ENCODE data around the gene ZNF334. TPM values are rescaled to one million over a fixed set of nuclear protein-coding genes. Genes with fewer than 3 reads are reported as not detected.

ZNF334 gene
- total RNA-seq, 6 experiments from 2014 or later, result 0.55 to 2.8 (median 1.3) TPM

DNA sequence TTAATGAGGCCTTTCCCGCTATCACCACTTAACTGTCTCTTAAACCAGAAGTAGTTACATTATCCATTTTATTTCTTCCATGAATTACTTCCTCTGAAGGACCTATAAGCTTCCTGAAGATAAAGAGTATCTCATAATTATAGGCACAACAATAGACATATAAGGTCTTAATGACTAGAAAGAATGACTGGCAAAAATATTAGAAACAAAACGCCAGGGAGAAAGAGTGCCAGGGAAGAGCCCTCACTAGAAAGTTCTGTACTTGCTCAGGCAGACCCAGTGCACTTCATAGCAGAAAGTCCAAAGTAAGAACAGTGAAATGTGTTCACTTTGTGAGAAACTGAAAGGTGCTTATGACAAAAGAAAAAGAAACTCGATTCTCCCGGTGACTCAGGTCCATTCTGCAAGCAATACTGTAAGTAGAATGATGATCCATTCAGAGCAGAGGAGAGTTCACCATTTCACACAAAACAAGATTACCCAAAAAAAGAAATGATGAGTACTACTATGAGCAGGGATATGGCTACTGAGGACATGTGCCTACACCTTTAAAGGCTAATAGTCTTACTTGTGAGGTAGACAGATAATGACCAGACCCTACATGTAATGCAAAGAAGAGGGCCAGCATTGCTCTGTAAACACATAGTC, 5.5 kb downstream of the ZNF334 start:
- no peaks in the 10 kb centered on the region for H3K36me3 ChIP-seq
- ATAC-seq (no peak), DNase-seq (no peak)
- no peak for TF ChIP-seq POLR2A (IDR thresholded peaks at IDR 0.05)
- TF ChIP-seq, protein P1, sequence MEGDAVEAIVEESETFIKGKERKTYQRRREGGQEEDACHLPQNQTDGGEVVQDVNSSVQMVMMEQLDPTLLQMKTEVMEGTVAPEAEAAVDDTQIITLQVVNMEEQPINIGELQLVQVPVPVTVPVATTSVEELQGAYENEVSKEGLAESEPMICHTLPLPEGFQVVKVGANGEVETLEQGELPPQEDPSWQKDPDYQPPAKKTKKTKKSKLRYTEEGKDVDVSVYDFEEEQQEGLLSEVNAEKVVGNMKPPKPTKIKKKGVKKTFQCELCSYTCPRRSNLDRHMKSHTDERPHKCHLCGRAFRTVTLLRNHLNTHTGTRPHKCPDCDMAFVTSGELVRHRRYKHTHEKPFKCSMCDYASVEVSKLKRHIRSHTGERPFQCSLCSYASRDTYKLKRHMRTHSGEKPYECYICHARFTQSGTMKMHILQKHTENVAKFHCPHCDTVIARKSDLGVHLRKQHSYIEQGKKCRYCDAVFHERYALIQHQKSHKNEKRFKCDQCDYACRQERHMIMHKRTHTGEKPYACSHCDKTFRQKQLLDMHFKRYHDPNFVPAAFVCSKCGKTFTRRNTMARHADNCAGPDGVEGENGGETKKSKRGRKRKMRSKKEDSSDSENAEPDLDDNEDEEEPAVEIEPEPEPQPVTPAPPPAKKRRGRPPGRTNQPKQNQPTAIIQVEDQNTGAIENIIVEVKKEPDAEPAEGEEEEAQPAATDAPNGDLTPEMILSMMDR (IDR thresholded peaks at IDR 0.05), result no peak
- no peak overlapping the region for H3K4me3 ChIP-seq
- peaks cover 0 to 12% (median 3%) of the 10 kb centered on the region in 4 donors for H3K9me3 ChIP-seq
- intact Hi-C loops (cut with DNase I), result no loop called here
- peaks cover 0 to 5% (median 0%) of the 10 kb centered on the region in 4 donors for H3K4me1 ChIP-seq
- 60% methylated on average over 4 of the region's 4 CpGs for whole genome bisulfite sequencing (ENCODE audit: insufficient coverage, low coverage, low lambda C conversion rate, missing lambda C conversion rate)
- no peaks in the 10 kb centered on the region for H3K27me3 ChIP-seq
- H3K27ac ChIP-seq, result no peak overlapping the region

DNA sequence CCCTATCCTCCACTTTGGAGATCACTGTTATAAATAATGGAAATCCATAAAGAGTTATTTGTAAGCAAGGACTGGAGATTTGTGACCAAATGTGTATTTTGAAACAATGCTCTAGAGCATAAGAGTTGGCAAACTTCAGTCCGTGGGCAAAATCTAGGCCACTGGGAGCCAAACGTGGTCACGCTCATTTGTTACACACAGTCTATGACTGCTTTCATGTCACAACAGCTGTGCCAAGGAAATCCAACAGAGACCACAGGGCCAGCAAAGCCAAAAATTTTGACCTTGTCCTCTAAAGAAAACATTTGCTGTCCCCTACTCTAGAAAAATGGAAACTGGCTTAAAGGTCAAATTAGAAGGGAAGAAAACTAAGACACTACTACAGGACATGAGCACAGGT, 7.9 kb downstream of the ZNF334 start:
- Histone ChIP-seq H3K9me3 (peaks cover 3 to 36% (median 15%) of the 10 kb centered on the region in 4 donors), H3K36me3 (no peaks in the 10 kb centered on the region), H3K4me3 (no peak overlapping the region), H3K27me3 (no peaks in the 10 kb centered on the region), H3K4me1 (no peaks in the 10 kb centered on the region), H3K27ac (no peak overlapping the region)
- intact Hi-C loops (cut with DNase I), result no loop called here
- WGBS (ENCODE audit: insufficient coverage, low coverage, low lambda C conversion rate, missing lambda C conversion rate), result 56% methylated on average over 3 of the region's 3 CpGs
- DNase-seq (no peak), ATAC-seq (no peak)
- no peak for TF ChIP-seq POLR2A (IDR thresholded peaks at IDR 0.05)
- TF ChIP-seq, protein P1 (IDR thresholded peaks at IDR 0.05), result no peak

DNA sequence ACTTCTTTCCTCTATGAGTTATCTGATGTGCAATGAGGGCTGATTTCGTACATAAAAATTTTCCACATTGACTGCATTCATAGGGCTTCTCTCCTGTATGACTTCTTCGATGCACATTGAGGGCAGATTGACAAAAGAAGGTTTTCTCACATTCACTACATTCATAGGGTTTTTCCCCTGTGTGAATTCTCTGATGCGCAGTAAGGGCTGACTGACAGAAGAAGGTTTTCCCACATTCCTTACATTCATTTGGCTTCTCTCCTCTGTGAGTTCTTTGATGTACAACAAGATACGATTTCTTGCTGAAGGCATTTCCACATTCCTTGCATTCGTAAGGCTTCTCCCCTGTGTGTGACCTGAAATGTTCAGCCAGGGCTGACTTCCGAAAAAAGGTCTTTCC, 11.4 kb downstream of the ZNF334 start:
- H3K27ac ChIP-seq, result no peak overlapping the region
- intact Hi-C loops (cut with DNase I), result no loop called here
- WGBS (ENCODE audit: insufficient coverage, low coverage, low lambda C conversion rate, missing lambda C conversion rate), result 83% methylated on average over 6 of the region's 6 CpGs
- H3K4me1 ChIP-seq, result no peaks in the 10 kb centered on the region
- H3K36me3 ChIP-seq, result no peaks in the 10 kb centered on the region
- H3K4me3 ChIP-seq, result no peak overlapping the region
- H3K27me3 ChIP-seq, result no peaks in the 10 kb centered on the region
- no peak for TF ChIP-seq POLR2A (IDR thresholded peaks at IDR 0.05)
- TF ChIP-seq, protein P1 (IDR thresholded peaks at IDR 0.05), result no peak
- DNase-seq, result no peak
- H3K9me3 ChIP-seq, result peaks cover 3 to 36% (median 15%) of the 10 kb centered on the region in 4 donors
- no peak for ATAC-seq

DNA sequence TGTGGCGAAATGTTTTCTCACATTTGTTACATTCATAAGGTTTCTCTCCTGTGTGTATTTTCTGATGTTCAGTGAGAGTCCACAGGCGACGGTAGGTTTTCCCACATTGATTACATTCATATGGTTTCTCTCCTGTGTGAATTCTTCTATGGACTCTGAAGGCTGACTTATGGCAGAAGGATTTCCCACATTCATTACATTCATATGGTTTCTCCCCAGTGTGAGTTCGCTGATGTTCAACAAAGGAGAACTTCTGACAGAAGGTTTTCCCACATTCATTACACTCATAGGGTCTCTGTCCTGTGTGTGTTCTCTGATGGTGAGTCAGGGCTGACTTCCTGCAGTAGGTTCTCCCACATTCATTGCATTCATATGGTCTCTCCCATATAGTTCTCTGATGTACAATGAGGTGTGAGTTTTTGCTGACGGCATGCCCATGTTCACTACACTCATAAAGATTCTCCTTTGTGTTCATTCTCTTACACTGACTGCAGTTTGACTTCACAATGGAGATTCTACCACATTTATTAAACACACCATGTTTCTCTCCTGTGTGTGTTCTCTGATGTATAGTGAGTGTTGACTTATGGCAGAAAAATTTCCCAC, 11.9 kb downstream of the ZNF334 start:
- no peak overlapping the region for H3K4me3 ChIP-seq
- intact Hi-C loops (cut with DNase I), result no loop called here
- H3K36me3 ChIP-seq, result no peaks in the 10 kb centered on the region
- no peaks in the 10 kb centered on the region for H3K27me3 ChIP-seq
- WGBS (ENCODE audit: insufficient coverage, low coverage, low lambda C conversion rate, missing lambda C conversion rate), result 87% methylated on average over 5 of the region's 5 CpGs
- H3K4me1 ChIP-seq, result no peaks in the 10 kb centered on the region
- ATAC-seq (no peak), DNase-seq (no peak)
- TF ChIP-seq POLR2A (IDR thresholded peaks at IDR 0.05), result no peak
- TF ChIP-seq, protein P1 (IDR thresholded peaks at IDR 0.05), result no peak
- H3K27ac ChIP-seq, result no peak overlapping the region
- H3K9me3 ChIP-seq, result peaks cover 3 to 36% (median 15%) of the 10 kb centered on the region in 4 donors
